ENCODE measurements around the gene NCEH1. TPM values are rescaled to one million over a fixed set of nuclear protein-coding genes. Genes with fewer than 3 reads are reported as not detected.

NCEH1 gene
- total RNA-seq, 1 donor from 2014 or later, result 51.1 TPM

DNA sequence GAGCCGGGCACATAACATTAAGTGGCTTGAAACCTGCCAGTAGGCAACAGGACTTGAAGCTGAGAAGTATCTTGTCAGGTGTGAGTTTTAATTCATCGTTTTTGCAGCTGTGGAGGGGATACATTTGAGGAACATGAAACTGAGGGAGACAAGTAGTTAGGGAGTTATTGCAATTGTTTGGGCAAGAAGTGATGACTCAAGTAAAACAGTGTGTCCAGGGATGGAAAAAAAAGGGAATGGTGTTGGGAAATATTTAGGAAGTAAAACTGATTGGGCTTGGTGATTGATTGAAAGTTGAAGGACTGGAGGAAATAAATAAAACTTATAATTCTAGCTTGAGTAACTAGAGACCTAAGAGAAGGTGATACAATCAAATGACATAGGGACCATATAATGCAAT is 85.5 kb downstream of the NCEH1 start:
- intact Hi-C loops (cut with DNase I), result no loop called here
- DNase-seq (no peak), ATAC-seq (ENCODE audit: poor library complexity) (no peak)

DNA sequence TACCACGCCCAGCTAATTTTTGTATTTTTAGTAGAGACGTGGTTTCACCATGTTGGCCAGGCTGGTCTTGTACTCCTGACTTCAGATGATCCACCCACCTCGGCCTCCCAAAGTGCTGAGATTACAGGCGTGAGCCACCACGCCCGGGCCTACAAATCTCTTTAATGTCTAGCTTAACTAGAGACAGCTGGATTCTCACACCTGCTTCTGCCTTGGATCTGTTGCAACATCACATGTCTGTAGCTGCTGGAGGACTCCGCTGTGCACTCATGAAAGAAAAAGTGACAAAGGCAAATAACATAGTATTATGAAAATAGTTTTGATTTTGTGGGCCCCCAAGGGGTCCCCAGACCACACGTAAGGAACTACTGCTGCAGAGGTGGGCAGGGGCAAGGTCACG is 85.9 kb downstream of the NCEH1 start:
- DNase-seq, result no peak
- intact Hi-C loops (cut with DNase I), result no loop called here
- no peak for ATAC-seq (ENCODE audit: poor library complexity)

GRCh38 chr3:172622916-172623700 is 87.8 kb downstream of the NCEH1 start:
- ATAC-seq (ENCODE audit: poor library complexity), result peak; percentile 64
- intact Hi-C loops (cut with DNase I), result no loop called here

DNA sequence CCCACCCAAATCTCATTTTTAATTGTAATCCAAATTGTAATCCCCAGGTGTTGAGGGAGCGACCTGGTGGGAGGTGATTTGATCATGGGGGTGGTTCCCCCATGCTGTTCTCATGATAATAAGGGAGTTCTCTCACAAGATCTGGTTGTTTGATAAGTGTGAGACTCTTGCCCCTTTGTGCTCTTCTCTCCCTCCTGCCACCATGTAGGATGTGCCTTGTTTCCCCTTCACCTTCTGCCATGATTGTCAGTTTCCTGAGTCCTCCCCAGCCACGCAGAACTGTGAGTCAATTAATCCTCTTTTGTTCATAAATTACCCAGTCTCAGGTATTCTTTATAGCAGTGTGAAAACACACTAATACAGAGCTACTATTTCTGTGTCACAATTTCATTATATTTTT is 88.7 kb downstream of the NCEH1 start:
- intact Hi-C loops (cut with DNase I), result no loop called here
- no peak for ATAC-seq (ENCODE audit: poor library complexity)
- DNase-seq, result no peak

More at GRCh38 chr3:172622916-172623700, 87.8 kb downstream of the NCEH1 start:
- DNase-seq, result no peak

DNA sequence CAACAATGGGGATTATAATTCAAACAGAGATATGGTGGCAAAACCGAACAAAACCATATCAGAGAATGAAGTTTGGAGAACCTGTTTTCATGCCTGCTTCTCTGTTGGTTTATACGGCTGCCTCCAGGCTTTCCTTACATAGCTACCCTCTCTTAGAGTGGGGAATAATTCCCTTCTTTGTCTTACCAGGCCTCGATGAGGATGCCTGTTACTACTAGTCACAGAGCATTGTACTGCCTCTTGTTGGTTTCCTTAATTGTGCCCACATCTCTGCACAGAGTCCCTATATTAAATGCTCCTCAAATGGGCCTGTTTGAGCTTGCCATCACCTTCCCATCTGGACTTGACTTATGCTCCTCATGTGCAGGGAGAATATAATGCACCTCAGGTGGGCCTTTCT is 92.9 kb downstream of the NCEH1 start:
- intact Hi-C loops (cut with DNase I), result no loop called here
- ATAC-seq (ENCODE audit: poor library complexity) (no peak), DNase-seq (no peak)

DNA sequence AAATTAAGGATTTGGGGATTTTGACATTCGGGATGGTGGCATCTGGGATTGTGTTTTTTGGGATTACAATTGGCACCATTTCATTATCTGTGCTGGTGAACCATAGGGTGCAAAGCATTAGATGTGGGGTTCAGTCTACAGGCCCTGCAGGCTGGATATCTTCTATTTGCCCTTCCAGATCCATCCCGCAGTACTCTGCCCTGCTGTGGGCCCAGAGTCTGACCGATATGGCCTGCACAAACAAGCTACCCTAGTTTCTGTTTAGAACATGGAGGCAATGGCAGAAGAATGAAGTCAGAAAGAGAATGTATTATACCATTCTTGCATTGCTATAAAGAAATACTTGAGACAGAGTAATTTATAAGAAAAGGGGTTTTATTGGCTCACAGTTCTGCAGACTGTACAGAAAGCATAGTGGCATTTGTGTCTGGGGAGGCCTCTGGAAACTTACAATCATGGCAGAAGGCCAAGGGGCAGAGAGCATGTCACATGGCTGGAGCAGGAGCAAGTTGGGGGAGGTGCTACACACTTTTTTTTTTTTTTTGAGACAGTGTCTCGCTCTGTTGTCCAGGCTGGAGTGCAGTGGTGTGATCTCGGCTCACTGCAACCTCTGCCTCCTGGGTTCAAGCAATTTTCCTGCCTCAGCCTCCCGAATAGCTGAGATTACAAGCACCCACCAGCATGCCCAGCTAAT is 93.7 kb downstream of the NCEH1 start:
- DNase-seq, result no peak
- intact Hi-C loops (cut with DNase I), result no loop called here
- ATAC-seq (ENCODE audit: poor library complexity), result no peak

DNA sequence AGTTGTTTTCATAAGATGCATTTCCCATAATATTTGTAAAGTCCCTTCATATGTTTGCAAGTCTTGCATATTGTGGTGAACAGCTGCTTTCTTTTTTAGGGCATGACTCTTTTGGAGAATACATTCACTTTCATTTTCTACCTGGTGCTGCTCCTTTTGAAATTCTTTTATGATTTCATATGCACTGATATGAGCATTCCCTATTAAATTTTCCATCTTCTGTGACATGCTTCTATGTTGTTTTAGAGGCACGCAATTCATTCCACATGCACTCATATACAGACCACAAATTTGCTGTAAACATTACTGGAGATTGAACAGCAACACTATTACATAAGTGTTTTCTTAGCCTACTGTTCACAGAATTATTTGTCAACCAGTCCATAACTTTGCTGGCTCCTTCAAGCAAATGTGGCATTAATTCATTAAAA is 94.8 kb downstream of the NCEH1 start:
- intact Hi-C loops (cut with DNase I), result no loop called here
- no peak for DNase-seq
- ATAC-seq (ENCODE audit: poor library complexity), result no peak

GRCh38 chr3:172615296-172615695 is 95.6 kb downstream of the NCEH1 start:
- ATAC-seq (ENCODE audit: poor library complexity) (no peak), DNase-seq (no peak)
- intact Hi-C loops (cut with DNase I), result no loop called here

DNA sequence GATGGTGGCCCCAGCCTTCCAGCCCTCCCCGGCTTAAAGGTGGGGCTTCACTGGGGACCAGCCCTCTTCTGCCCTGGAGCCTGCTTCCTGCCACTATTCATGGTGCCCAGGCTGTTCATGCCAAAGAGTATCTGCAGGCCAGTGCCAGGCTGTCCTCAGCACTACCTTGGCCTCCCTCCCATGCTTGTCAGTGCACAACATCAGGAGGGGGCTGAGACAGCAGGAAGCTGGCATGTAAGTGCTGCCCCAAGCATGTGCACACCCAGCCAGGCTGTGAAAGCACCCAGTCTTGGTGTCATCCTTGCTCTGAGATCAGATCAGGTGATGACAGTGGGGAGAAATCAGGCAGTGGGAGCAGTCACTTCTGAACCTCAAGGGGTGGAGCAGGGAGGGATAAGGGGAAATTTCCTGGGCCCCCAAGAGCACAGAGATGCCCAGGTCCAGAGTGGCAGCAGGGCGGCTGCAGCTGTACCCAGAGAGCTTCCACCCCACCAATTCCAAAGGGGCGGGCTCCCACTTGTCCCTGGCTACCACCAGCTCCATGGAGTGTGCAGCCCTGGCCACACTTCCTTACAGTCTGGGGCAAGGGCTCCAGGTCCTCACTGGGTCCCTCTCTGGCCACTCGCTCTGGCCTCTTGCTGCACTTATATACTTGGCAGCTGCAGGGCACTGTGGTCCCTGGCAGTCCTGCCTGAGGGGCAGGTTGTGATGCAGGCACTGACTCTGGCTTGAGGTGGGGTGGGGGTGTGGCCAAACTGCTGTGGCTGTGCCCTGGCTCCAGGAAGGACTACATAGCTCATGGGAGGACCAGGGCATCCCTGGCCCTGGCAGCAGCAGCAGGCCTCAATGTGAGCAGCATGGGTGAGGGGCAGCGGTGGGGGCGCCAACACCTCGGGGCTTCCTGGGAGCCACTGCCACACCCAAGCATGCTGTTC is 96.3 kb downstream of the NCEH1 start:
- intact Hi-C loops (cut with DNase I), result no loop called here

GRCh38 chr3:172613845-172614244 is 97.0 kb downstream of the NCEH1 start:
- ATAC-seq (ENCODE audit: poor library complexity), result no peak
- intact Hi-C loops (cut with DNase I), result no loop called here
- DNase-seq, result no peak

More for the DNA sequence above, 96.3 kb downstream of the NCEH1 start:
- ATAC-seq (ENCODE audit: poor library complexity) (peak; percentile 68), DNase-seq (no peak)

GRCh38 chr3:172612871-172613678 is 97.8 kb downstream of the NCEH1 start:
- no peak for ATAC-seq (ENCODE audit: poor library complexity)
- intact Hi-C loops (cut with DNase I), result no loop called here
- no peak for DNase-seq

- no peak for ATAC-seq (ENCODE audit: poor library complexity)
- no peak for DNase-seq
- intact Hi-C loops (cut with DNase I), result no loop called here
Observed at GRCh38 chr3:172609750-172610149, 101.1 kb downstream of the NCEH1 start.

DNA sequence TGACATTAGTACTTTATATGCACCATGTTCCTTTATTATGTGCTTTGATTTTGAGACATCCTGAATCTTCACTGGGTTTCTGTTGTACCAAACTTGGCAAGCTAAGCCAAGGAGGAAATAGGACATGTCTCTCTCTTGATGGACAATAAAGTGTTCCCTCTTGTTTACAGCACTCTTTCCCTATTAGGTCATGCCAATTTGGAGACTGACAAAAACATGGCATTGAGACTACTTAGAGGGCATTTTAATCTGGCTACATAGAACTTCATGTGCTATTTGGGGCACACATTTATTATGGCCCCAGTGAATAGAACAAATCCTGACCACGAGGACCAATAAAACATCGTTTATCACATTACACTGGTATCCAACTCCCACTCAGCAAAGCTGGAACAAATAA is 102.3 kb downstream of the NCEH1 start:
- ATAC-seq (ENCODE audit: poor library complexity), result no peak
- DNase-seq, result no peak
- intact Hi-C loops (cut with DNase I), result no loop called here

DNA sequence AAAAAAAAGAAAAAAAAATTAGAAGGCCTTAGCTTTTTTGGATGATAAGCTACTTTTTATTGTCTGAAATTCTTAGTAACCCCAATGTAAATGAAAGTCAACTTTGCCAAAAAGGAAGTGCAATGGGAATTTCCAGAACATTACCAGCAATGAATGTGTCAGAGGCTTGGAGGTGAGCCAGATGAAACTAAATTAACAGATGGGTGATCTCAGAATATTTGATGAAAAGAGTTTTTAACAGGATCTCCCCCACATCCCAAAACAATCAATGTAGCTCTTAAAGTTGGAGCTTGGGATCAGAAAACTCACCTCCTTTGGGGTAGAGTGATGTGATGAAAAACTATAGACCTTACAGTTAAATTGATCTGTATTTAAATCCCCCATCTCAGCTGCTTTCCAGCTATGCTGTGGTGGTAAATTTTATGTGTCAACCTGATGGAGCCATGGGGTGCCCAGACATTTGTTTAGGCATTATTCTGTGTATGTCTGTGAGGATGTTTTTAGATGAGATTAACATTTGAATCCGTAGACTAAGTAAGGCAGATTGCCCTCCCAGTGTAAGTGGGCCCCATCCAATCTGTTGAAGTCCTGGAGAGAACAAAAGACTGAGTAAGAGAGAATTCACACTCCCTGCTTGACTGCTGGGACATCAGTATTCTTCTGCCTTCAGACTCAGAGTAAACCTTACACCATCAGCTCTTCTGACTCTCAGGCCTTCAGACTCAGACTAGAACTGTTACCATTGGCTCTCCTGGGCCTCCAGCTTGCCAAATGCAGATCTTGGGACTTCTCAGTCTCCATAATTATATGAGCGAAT is 103.4 kb downstream of the NCEH1 start:
- peak; percentile 25 for ATAC-seq (ENCODE audit: poor library complexity)
- intact Hi-C loops (cut with DNase I), result no loop called here
- DNase-seq, result no peak

DNA sequence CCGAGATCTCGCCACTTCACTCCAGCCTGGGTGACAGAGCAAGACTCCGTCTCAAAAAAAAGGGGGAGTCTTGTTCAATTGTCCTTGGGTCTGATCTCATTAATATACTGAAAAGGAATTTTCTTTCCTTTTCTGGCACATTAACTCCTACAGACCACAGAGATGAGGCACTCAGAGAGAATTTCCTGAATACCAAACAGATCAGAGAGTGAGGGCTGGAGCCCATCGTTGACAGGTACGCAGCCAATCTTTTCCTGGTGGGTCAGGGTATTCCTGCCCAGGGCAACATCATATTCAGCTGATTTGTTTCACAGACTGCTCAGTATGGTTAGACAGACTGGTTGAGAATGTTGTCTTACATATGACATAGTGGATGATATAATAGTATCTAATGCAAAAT is 104.8 kb downstream of the NCEH1 start:
- no peak for DNase-seq
- no peak for ATAC-seq (ENCODE audit: poor library complexity)
- intact Hi-C loops (cut with DNase I), result no loop called here

- intact Hi-C loops (cut with DNase I), result no loop called here
- DNase-seq (no peak), ATAC-seq (ENCODE audit: poor library complexity) (no peak)
Observed at GRCh38 chr3:172604895-172605646, 105.8 kb downstream of the NCEH1 start.

Data from Right ventricle myocardium superior (tissue), 1 donor.